GM23338 (cell line): ENCODE data around the gene SLCO3A1. TPM values are rescaled to one million over a fixed set of nuclear protein-coding genes. Genes with fewer than 3 reads are reported as not detected.
A peak's percentile ranks its signal among the peaks of the same experiment; 100 is the strongest.

Source experiments
- ATAC-seq: fragments of 200-7000 bp; cut with Tn5 transposase; 3 replicates; pipeline ENCODE4 v1.9.1; 2020
- DNase-seq: peaks from one replicate; pipeline ENCODE4 v3.0.0-alpha.2; 2015; ENCODE audit warnings: low spot score
- H2AFZ ChIP-seq: fragments of 200-600 bp; sonication (generic); 2 replicates; pipeline ENCODE4 v1.8.0; 2016; ENCODE audit warnings: antibody characterized with exemption, mild to moderate bottlenecking, moderate library complexity
- H3F3A ChIP-seq: fragments of 200-600 bp; sonication (generic); replicated peaks from 2 replicates; pipeline ENCODE4 v1.8.0; 2017; ENCODE audit warnings: antibody characterized with exemption, mixed run types, low read depth
- H3K27ac ChIP-seq: fragments of 200-600 bp; sonication (generic); 2 replicates; pipeline ENCODE4 v1.6.1; 2016; ENCODE audit warnings: low read depth
- H3K27me3 ChIP-seq: fragments of 200-600 bp; sonication (generic); 2 replicates; pipeline ENCODE4 v1.8.0; 2016; ENCODE audit warnings: mild to moderate bottlenecking, mixed run types, moderate library complexity; ENCODE audit not compliant: insufficient read depth
- H3K36me3 ChIP-seq: fragments of 200-600 bp; sonication (generic); 2 replicates; pipeline ENCODE4 v1.8.0; 2016; ENCODE audit warnings: mild to moderate bottlenecking; ENCODE audit not compliant: insufficient read depth
- H3K4me1 ChIP-seq: fragments of 200-600 bp; sonication (generic); 2 replicates; pipeline ENCODE4 v1.8.0; 2016; ENCODE audit warnings: mild to moderate bottlenecking, moderate library complexity; ENCODE audit not compliant: insufficient read depth
- H3K4me2 ChIP-seq: fragments of 200-600 bp; sonication (generic); 2 replicates; pipeline ENCODE4 v1.7.1; 2017; ENCODE audit warnings: mixed run types
- H3K4me3 ChIP-seq: fragments of 200-600 bp; sonication (generic); 2 replicates; pipeline ENCODE4 v1.6.1; 2016; ENCODE audit warnings: mixed run types
- H3K79me2 ChIP-seq: fragments of 200-600 bp; sonication (generic); replicated peaks from 2 replicates; pipeline ENCODE4 v1.8.0; 2017; ENCODE audit warnings: mild to moderate bottlenecking; ENCODE audit not compliant: insufficient read depth
- H3K9me2 ChIP-seq: fragments of 200-600 bp; sonication (generic); 2 replicates; pipeline ENCODE4 v1.8.0; 2017; ENCODE audit not compliant: insufficient read depth
- H4K20me1 ChIP-seq: fragments of 200-600 bp; sonication (generic); replicated peaks from 2 replicates; pipeline ENCODE4 v1.8.0; 2017; ENCODE audit warnings: mild to moderate bottlenecking; ENCODE audit not compliant: insufficient read depth
- H3K27ac Mint-ChIP-seq: 2 replicates; pipeline ENCODE4 v1.8.0; 2020; ENCODE audit warnings: inconsistent platforms, mild to moderate bottlenecking, moderate library complexity, mixed read lengths
- H3K27me3 Mint-ChIP-seq: 3 replicates; pipeline ENCODE4 v1.8.0; 2022; ENCODE audit warnings: low read depth, mild to moderate bottlenecking, moderate library complexity, mixed read lengths, inconsistent platforms; ENCODE audit not compliant: insufficient read depth, poor library complexity
- H3K36me3 Mint-ChIP-seq: 3 replicates; pipeline ENCODE4 v1.8.0; 2021; ENCODE audit warnings: low read depth, mild to moderate bottlenecking, inconsistent platforms, moderate library complexity, mixed read lengths
- H3K4me1 Mint-ChIP-seq: 3 replicates; pipeline ENCODE4 v1.8.0; 2020; ENCODE audit warnings: mild to moderate bottlenecking, inconsistent platforms, mixed read lengths
- H3K4me3 Mint-ChIP-seq: 3 replicates; pipeline ENCODE4 v1.8.0; 2021; ENCODE audit warnings: moderate library complexity, mild to moderate bottlenecking, inconsistent platforms, mixed read lengths
- H3K9me3 Mint-ChIP-seq: 3 replicates; pipeline ENCODE4 v1.8.0; 2020; ENCODE audit warnings: moderate library complexity, mild to moderate bottlenecking, inconsistent platforms, mixed read lengths
- CREB1 ChIP-seq: fragments of 250-450 bp; sonication (Bioruptor Pico); IDR thresholded peaks from 2 replicates; pipeline ENCODE4 v1.5.0; 2020; ENCODE audit warnings: low read depth, mild to moderate bottlenecking, moderate library complexity
- EZH2 ChIP-seq: fragments of 200-600 bp; sonication (generic); IDR thresholded peaks from one replicate; pipeline ENCODE4 v1.8.0; 2017; ENCODE audit warnings: antibody characterized with exemption, mild to moderate bottlenecking, low read depth; ENCODE audit not compliant: unreplicated experiment
- NANOG ChIP-seq: IDR thresholded peaks from 2 replicates; pipeline ENCODE4 v1.6.1; 2016; ENCODE audit warnings: antibody characterized with exemption, borderline replicate concordance
- POLR2AphosphoS5 ChIP-seq: IDR thresholded peaks from 2 replicates; pipeline ENCODE4 v1.6.1; 2016; ENCODE audit warnings: antibody characterized with exemption, low read depth
- polyA plus RNA-seq: library from polyadenylated mRNA; unstranded; fragments of >200 nt; fragmentation: Nextera tagmentation; extraction: Ambion mirVana; gene quantifications from 2 replicates; pipeline ENCODE4 v1.2.1, GENCODE V29; 2016
- total RNA-seq: library from RNA; depleted of rRNA; stranded (reverse); fragments of >200 nt; shearing (Covaris generic); gene quantifications from 2 replicates; pipeline ENCODE4 v1.2.3, GENCODE V29; 2014
- TF ChIP-seq, protein P1 (sequence below): fragments of 250-450 bp; sonication (Bioruptor Pico); IDR thresholded peaks from 2 replicates; pipeline ENCODE4 v1.5.0; 2020; ENCODE audit warnings: mild to moderate bottlenecking, moderate library complexity
- TF ChIP-seq, protein P2 (sequence below), 2 experiments: fragments of 200-600 bp in 1 of 2; sonication (generic) in 1 of 2; conservative IDR thresholded peaks; 2 replicates each; pipeline versions ENCODE4 v1.5.1 to v1.6.1; 2016 to 2017; ENCODE audit warnings: antibody characterized with exemption in 2 of 2, low read depth in 2 of 2, mild to moderate bottlenecking in 2 of 2, moderate library complexity in 1 of 2
- TF ChIP-seq, protein P3 (sequence below): IDR thresholded peaks from 2 replicates; pipeline ENCODE4 v1.6.1; 2016; ENCODE audit warnings: antibody characterized with exemption

Gene SLCO3A1
- total and polyA plus RNA-seq, 2 experiments from 2014 or later = 7.3 to 9.4 TPM

DNA sequence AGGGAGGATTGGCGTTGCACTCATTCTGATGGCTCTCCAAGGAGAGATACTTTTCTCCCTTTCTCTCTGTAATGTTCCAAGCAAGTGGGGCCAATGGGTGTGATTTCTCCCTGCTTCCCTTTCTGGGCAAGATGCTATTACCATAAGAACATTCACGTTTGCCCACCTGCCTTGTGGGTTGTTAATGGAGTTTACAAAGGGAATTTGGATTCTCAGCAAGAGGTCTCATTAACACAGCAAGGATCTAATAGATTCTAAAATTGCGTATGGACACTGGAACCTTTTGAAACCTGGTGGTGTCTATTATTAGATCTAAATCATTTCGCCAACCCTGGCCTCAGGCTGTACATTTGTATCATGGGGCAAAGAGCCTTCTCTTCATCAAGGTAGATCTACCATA, 74.1 kb downstream of the SLCO3A1 start:
- Histone ChIP-seq H3K79me2 (peaks cover 34% of the 10 kb centered on the region), H3K4me3 (peak overlapping the region; percentile 9; the same call in 1 of the 2 replicates), H3K9me2 (peaks cover 10% of the 10 kb centered on the region; the same call in 1 of the 2 replicates), H3K4me2 (peak overlapping the region; percentile 66), H3K27me3 (no peaks in the 10 kb centered on the region), H3K36me3 (no peaks in the 10 kb centered on the region), H3F3A (no peaks in the 10 kb centered on the region), H3K4me1 (peaks cover 55% of the 10 kb centered on the region), H4K20me1 (no peaks in the 10 kb centered on the region), H3K27ac (no peak overlapping the region), H2AFZ (no peak overlapping the region)
- no peak for ATAC-seq
- H3K36me3 Mint-ChIP-seq = no peaks in the 10 kb centered on the region
- H3K4me1 Mint-ChIP-seq = peaks cover 68% of the 10 kb centered on the region
- no peak for DNase-seq
- no peak overlapping the region for H3K4me3 Mint-ChIP-seq
- no peaks in the 10 kb centered on the region for H3K9me3 Mint-ChIP-seq
- TF ChIP-seq, protein P1, sequence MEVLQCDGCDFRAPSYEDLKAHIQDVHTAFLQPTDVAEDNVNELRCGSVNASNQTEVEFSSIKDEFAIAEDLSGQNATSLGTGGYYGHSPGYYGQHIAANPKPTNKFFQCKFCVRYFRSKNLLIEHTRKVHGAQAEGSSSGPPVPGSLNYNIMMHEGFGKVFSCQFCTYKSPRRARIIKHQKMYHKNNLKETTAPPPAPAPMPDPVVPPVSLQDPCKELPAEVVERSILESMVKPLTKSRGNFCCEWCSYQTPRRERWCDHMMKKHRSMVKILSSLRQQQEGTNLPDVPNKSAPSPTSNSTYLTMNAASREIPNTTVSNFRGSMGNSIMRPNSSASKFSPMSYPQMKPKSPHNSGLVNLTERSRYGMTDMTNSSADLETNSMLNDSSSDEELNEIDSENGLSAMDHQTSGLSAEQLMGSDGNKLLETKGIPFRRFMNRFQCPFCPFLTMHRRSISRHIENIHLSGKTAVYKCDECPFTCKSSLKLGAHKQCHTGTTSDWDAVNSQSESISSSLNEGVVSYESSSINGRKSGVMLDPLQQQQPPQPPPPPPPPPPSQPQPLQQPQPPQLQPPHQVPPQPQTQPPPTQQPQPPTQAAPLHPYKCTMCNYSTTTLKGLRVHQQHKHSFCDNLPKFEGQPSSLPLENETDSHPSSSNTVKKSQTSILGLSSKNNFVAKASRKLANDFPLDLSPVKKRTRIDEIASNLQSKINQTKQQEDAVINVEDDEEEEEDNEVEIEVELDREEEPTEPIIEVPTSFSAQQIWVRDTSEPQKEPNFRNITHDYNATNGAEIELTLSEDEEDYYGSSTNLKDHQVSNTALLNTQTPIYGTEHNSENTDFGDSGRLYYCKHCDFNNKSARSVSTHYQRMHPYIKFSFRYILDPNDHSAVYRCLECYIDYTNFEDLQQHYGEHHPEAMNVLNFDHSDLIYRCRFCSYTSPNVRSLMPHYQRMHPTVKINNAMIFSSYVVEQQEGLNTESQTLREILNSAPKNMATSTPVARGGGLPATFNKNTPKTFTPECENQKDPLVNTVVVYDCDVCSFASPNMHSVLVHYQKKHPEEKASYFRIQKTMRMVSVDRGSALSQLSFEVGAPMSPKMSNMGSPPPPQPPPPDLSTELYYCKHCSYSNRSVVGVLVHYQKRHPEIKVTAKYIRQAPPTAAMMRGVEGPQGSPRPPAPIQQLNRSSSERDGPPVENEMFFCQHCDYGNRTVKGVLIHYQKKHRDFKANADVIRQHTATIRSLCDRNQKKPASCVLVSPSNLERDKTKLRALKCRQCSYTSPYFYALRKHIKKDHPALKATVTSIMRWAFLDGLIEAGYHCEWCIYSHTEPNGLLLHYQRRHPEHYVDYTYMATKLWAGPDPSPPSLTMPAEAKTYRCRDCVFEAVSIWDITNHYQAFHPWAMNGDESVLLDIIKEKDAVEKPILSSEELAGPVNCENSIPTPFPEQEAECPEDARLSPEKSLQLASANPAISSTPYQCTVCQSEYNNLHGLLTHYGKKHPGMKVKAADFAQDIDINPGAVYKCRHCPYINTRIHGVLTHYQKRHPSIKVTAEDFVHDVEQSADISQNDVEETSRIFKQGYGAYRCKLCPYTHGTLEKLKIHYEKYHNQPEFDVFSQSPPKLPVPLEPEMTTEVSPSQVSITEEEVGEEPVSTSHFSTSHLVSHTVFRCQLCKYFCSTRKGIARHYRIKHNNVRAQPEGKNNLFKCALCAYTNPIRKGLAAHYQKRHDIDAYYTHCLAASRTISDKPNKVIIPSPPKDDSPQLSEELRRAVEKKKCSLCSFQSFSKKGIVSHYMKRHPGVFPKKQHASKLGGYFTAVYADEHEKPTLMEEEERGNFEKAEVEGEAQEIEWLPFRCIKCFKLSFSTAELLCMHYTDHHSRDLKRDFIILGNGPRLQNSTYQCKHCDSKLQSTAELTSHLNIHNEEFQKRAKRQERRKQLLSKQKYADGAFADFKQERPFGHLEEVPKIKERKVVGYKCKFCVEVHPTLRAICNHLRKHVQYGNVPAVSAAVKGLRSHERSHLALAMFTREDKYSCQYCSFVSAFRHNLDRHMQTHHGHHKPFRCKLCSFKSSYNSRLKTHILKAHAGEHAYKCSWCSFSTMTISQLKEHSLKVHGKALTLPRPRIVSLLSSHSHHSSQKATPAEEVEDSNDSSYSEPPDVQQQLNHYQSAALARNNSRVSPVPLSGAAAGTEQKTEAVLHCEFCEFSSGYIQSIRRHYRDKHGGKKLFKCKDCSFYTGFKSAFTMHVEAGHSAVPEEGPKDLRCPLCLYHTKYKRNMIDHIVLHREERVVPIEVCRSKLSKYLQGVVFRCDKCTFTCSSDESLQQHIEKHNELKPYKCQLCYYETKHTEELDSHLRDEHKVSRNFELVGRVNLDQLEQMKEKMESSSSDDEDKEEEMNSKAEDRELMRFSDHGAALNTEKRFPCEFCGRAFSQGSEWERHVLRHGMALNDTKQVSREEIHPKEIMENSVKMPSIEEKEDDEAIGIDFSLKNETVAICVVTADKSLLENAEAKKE (CRISPR knock-in tag) = no peak
- TF ChIP-seq, protein P2, sequence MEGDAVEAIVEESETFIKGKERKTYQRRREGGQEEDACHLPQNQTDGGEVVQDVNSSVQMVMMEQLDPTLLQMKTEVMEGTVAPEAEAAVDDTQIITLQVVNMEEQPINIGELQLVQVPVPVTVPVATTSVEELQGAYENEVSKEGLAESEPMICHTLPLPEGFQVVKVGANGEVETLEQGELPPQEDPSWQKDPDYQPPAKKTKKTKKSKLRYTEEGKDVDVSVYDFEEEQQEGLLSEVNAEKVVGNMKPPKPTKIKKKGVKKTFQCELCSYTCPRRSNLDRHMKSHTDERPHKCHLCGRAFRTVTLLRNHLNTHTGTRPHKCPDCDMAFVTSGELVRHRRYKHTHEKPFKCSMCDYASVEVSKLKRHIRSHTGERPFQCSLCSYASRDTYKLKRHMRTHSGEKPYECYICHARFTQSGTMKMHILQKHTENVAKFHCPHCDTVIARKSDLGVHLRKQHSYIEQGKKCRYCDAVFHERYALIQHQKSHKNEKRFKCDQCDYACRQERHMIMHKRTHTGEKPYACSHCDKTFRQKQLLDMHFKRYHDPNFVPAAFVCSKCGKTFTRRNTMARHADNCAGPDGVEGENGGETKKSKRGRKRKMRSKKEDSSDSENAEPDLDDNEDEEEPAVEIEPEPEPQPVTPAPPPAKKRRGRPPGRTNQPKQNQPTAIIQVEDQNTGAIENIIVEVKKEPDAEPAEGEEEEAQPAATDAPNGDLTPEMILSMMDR (conservative IDR thresholded peaks at IDR 0.05; ENCODE audit: low read depth in 2 of 2) = no peak
- TF ChIP-seq POLR2AphosphoS5 (no peak), NANOG (peak; percentile 30; the same call in 1 of the 2 replicates)
- H3K27me3 Mint-ChIP-seq = peaks cover 4% of the 10 kb centered on the region
- H3K27ac Mint-ChIP-seq = no peak overlapping the region

DNA sequence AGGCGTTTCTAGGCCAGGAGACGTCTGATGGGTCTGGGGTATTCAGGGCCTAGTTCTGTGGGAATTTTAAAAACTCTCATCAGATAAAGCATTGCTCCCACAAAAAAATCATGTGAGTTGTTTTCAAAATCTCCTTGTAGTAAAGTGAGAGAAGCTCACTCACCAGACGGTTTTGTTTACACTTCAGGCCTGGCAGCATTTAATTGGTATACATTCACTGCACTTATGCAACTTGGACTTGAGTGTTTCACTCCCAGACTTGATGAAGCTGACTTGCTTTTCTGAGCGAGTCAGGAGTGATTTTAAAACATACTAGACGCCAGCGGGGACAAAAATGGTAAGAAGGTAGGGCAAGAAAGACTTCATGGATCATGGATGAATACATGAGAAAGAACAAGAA, 75.2 kb downstream of the SLCO3A1 start:
- H3K36me3 Mint-ChIP-seq = no peaks in the 10 kb centered on the region
- TF ChIP-seq CREB1 (CRISPR knock-in tag) = no peak
- TF ChIP-seq, protein P2 (conservative IDR thresholded peaks at IDR 0.05; ENCODE audit: low read depth in 2 of 2) = no peak
- TF ChIP-seq EZH2 = no peak
- TF ChIP-seq NANOG = no peak
- TF ChIP-seq, protein P3, sequence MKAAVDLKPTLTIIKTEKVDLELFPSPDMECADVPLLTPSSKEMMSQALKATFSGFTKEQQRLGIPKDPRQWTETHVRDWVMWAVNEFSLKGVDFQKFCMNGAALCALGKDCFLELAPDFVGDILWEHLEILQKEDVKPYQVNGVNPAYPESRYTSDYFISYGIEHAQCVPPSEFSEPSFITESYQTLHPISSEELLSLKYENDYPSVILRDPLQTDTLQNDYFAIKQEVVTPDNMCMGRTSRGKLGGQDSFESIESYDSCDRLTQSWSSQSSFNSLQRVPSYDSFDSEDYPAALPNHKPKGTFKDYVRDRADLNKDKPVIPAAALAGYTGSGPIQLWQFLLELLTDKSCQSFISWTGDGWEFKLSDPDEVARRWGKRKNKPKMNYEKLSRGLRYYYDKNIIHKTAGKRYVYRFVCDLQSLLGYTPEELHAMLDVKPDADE = no peak

More for the DNA sequence above, 75.2 kb downstream of the SLCO3A1 start:
- Histone ChIP-seq H3K4me2 (no peak overlapping the region), H3K36me3 (no peaks in the 10 kb centered on the region), H3F3A (no peaks in the 10 kb centered on the region), H4K20me1 (no peaks in the 10 kb centered on the region), H3K4me3 (no peak overlapping the region), H3K9me2 (peaks cover 10% of the 10 kb centered on the region; the same call in 1 of the 2 replicates), H3K79me2 (peaks cover 35% of the 10 kb centered on the region), H3K27me3 (no peaks in the 10 kb centered on the region), H2AFZ (no peak overlapping the region), H3K4me1 (peaks cover 50% of the 10 kb centered on the region), H3K27ac (no peak overlapping the region)
- ATAC-seq = no peak
- H3K27me3 Mint-ChIP-seq = peaks cover 4% of the 10 kb centered on the region
- H3K4me1 Mint-ChIP-seq = peaks cover 62% of the 10 kb centered on the region
- H3K4me3 Mint-ChIP-seq = no peak overlapping the region
- no peak overlapping the region for H3K27ac Mint-ChIP-seq
- H3K9me3 Mint-ChIP-seq = no peaks in the 10 kb centered on the region
- no peak for DNase-seq
